Neutrophil (primary cell): ENCODE data around the gene HAGHL.
A peak's percentile ranks its signal among the peaks of the same experiment; 100 is the strongest.

Experiments used
- H3K27ac ChIP-seq: fragments of 200-600 bp; sonication (generic); 2 replicates; pipeline ENCODE4 v1.5.1; 2016; ENCODE audit warnings: mild to moderate bottlenecking, moderate library complexity
- H3K27me3 ChIP-seq: fragments of 200-600 bp; sonication (generic); 2 replicates; pipeline ENCODE4 v1.6.0; 2016; ENCODE audit warnings: mild to moderate bottlenecking
- H3K36me3 ChIP-seq: fragments of 200-600 bp; sonication (generic); 2 replicates; pipeline ENCODE4 v1.5.1; 2017
- H3K4me1 ChIP-seq, 2 experiments: fragments of 200-600 bp in 1 of 2; sonication (generic) in 1 of 2; 1 replicate in 1 of 2; 2 replicates in 1 of 2; pipeline versions ENCODE4 v1.5.1 to v1.6.1; 2013 to 2016; ENCODE audit warnings: low read depth in 1 of 2, low read length in 1 of 2, mild to moderate bottlenecking in 1 of 2, moderate library complexity in 1 of 2; ENCODE audit not compliant: control insufficient read depth in 1 of 2, insufficient read depth in 1 of 2
- H3K4me3 ChIP-seq, 2 experiments: fragments of 200-600 bp in 1 of 2; sonication (generic) in 1 of 2; 1 replicate in 1 of 2; 2 replicates in 1 of 2; pipeline ENCODE4 v1.5.1; 2013 to 2016; ENCODE audit warnings: low read depth in 1 of 2, low read length in 1 of 2, mild to moderate bottlenecking in 1 of 2, moderate library complexity in 1 of 2
- H3K9me3 ChIP-seq: fragments of 200-600 bp; sonication (generic); 2 replicates; pipeline ENCODE4 v1.5.1; 2016
- TF ChIP-seq, protein P1 (sequence below): fragments of 200-600 bp; sonication (generic); IDR thresholded peaks from 2 replicates; pipeline ENCODE4 v1.5.1; 2016; ENCODE audit warnings: antibody characterized with exemption

The HAGHL gene

DNA sequence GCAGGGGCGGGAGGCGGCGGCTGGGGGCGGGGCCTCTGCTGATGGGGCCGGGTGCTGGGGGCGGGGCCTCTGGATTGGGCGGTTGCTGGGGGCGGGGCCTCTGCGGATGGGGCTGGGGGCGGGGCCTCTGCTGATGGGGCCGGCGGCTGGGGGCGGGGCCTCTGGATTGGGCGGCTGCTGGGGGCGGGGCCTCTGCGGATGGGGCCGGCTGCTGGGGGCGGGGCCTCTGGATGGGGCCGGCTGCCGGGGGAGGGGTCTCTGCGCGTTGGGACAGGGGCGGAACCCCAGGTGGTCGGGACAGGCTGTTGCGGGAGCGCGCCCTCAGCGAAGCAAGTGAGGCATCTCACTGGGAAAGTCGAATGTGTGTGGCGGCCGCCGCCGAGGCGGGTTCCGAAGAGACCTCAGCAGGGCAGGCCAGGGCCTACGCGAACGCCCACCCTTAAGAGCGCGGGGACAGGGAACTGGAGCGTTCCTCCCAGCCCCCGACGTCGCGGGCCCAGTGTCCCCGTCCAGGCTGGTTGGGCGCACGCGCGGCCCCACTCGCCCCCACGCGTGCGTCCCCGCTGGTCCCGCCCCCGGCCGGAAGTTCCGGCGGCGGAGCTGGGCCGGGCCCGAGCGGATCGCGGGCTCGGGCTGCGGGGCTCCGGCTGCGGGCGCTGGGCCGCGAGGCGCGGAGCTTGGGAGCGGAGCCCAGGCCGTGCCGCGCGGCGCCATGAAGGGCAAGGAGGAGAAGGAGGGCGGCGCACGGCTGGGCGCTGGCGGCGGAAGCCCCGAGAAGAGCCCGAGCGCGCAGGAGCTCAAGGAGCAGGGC lies 46.9 kb upstream of the HAGHL start, which contains the start of gene STUB1:
Gene STUB1 (plus strand): TSS at position 597 of the 811 bp plus-strand sequence. CDS start 116 bp downstream, at position 713.
- H3K27me3 ChIP-seq: peaks cover 34% of the 10 kb centered on the region
- peak within 1 kb of the TSS; percentile 83 to 91 for H3K4me3 ChIP-seq
- TF ChIP-seq, protein P1, sequence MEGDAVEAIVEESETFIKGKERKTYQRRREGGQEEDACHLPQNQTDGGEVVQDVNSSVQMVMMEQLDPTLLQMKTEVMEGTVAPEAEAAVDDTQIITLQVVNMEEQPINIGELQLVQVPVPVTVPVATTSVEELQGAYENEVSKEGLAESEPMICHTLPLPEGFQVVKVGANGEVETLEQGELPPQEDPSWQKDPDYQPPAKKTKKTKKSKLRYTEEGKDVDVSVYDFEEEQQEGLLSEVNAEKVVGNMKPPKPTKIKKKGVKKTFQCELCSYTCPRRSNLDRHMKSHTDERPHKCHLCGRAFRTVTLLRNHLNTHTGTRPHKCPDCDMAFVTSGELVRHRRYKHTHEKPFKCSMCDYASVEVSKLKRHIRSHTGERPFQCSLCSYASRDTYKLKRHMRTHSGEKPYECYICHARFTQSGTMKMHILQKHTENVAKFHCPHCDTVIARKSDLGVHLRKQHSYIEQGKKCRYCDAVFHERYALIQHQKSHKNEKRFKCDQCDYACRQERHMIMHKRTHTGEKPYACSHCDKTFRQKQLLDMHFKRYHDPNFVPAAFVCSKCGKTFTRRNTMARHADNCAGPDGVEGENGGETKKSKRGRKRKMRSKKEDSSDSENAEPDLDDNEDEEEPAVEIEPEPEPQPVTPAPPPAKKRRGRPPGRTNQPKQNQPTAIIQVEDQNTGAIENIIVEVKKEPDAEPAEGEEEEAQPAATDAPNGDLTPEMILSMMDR: no peak
- peaks cover 43 to 74% of the 10 kb centered on the region in 2 experiments for H3K4me1 ChIP-seq
- H3K36me3 ChIP-seq: peaks cover 14% of the 10 kb centered on the region
- no peaks in the 10 kb centered on the region for H3K9me3 ChIP-seq
- peak within 1 kb of the TSS; percentile 86 for H3K27ac ChIP-seq

DNA sequence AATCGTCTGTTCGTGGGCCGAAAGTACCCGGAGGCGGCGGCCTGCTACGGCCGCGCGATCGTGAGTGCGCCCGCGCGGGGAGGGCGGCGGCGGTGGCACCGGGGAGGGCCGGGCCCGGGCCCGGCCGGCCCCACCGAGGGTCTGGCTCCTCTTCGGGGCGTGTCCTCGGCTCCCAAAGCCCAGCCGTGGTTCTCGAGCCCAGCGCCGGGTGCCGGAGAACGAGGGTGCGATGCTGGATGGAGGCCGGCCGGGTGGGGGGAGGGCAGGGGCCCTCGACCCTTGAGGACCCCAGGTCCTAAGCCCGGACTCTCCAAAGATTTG lies 46.3 kb upstream of the HAGHL start:
- H3K27ac ChIP-seq: peak overlapping the region; percentile 86
- H3K4me1 ChIP-seq: peaks cover 43 to 69% of the 10 kb centered on the region in 2 experiments
- TF ChIP-seq, protein P1: no peak
- H3K36me3 ChIP-seq: peaks cover 14% of the 10 kb centered on the region
- peaks cover 28% of the 10 kb centered on the region for H3K27me3 ChIP-seq
- no peaks in the 10 kb centered on the region for H3K9me3 ChIP-seq
- H3K4me3 ChIP-seq: peak overlapping the region; percentile 83 to 91

DNA sequence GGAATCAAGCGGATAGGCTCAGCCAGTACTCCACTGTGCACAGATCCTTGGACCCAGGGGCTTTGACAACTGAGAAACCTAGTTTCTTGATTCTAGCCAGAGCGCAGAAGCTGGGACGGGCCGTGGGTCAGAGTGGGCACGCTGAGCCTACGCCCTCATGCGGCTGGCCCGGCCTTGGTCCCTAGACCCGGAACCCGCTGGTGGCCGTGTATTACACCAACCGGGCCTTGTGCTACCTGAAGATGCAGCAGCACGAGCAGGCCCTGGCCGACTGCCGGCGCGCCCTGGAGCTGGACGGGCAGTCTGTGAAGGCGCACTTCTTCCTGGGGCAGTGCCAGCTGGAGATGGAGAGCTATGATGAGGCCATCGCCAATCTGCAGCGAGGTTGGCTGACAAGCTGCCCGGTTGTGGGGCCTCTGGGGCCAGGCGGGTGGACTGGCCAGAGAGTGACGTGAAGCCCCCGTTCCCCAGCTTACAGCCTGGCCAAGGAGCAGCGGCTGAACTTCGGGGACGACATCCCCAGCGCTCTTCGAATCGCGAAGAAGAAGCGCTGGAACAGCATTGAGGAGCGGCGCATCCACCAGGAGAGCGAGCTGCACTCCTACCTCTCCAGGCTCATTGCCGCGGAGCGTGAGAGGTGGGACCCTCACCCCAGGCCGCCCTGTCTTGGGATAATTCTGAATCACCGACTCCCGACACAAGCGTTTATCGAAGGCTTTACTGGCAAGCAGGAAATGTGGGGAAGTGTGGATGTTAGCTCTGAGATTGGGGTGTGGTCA lies 45.8 kb upstream of the HAGHL start:
- no peaks in the 10 kb centered on the region for H3K9me3 ChIP-seq
- peaks cover 14% of the 10 kb centered on the region for H3K36me3 ChIP-seq
- peak overlapping the region; percentile 86 for H3K27ac ChIP-seq
- H3K4me3 ChIP-seq: peak overlapping the region; percentile 83 to 91
- TF ChIP-seq, protein P1: no peak
- peaks cover 43 to 70% of the 10 kb centered on the region in 2 experiments for H3K4me1 ChIP-seq
- H3K27me3 ChIP-seq: peaks cover 22% of the 10 kb centered on the region

DNA sequence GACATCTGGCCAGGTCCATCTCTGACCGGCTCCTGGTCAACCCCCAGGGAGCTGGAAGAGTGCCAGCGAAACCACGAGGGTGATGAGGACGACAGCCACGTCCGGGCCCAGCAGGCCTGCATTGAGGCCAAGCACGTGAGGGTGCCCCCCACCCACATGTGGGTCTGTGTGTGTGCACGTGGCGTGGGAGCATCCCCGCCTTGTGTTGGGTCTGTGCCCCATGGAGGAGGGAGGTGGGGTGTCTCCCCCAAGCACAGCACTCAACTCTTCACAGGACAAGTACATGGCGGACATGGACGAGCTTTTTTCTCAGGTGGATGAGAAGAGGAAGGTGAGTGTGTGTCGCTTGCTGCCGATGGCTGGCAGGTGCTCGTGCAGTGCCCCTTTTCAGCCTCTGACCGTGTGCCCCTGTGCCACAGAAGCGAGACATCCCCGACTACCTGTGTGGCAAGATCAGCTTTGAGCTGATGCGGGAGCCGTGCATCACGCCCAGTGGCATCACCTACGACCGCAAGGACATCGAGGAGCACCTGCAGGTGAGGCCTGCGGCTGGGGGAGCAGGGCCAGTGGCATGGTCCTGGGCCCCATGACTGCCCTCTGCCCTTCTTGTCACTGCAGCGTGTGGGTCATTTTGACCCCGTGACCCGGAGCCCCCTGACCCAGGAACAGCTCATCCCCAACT lies 45.0 kb upstream of the HAGHL start:
- Histone ChIP-seq H3K4me3 (peak overlapping the region in 1 of 2 experiments; percentile 2), H3K9me3 (no peaks in the 10 kb centered on the region), H3K36me3 (peaks cover 19% of the 10 kb centered on the region), H3K27me3 (peaks cover 15% of the 10 kb centered on the region), H3K4me1 (peaks cover 39 to 63% of the 10 kb centered on the region in 2 experiments), H3K27ac (no peak overlapping the region)
- TF ChIP-seq, protein P1: no peak
